HCT116 (cell line): Measurements from ENCODE around the gene ZBTB2. TPM values are rescaled to one million over a fixed set of nuclear protein-coding genes. Genes with fewer than 3 reads are reported as not detected.
"Not testable (repeated sequence)": the region's sequence is repeated elsewhere in the genome, so short reads cannot be mapped to it uniquely, and the experiment has no call there.

Experiments
- ATAC-seq: fragments of 200-7000 bp; cut with Tn5 transposase; 2 replicates; pipeline ENCODE4 v1.9.1; 2020; ENCODE audit warnings: mild to moderate bottlenecking, moderate library complexity
- BruUV-seq: library from RNA; stranded (reverse); fragments of 400-500 nt; replicated peaks from 2 replicates; lab custom pipeline; 2021; lab: Mats Ljungman, UMichigan
- CTCF ChIA-PET: fragments of 300-600 bp; sonication (Branson Sonifier 250); formaldehyde crosslinking; loops from one replicate; lab custom pipeline; 2021; ENCODE audit warnings: antibody characterized with exemption; lab: Charles Lee
- POLR2A ChIA-PET: fragments of 300-600, 350-600 bp; sonication (Branson Sonifier 250); formaldehyde crosslinking; loops from one replicate; lab custom pipeline; 2021; ENCODE audit warnings: antibody characterized with exemption; lab: Charles Lee
- RAD21 ChIA-PET, 2 experiments: fragments of 300-600 bp; sonication (Branson Sonifier 250); formaldehyde crosslinking; loops; one replicate each; lab custom pipeline; 2023; ENCODE audit warnings: low total read pairs in 2 of 2; ENCODE audit not compliant: uncharacterized antibody in 2 of 2, unreplicated experiment in 2 of 2, low non-redundant PET in 1 of 2; lab: Charles Lee
- DNase-seq: peaks from one replicate; pipeline ENCODE4 v3.0.0-alpha.2; 2010; ENCODE audit warnings: low read depth, low spot score
- H2AFZ ChIP-seq: fragments of 200-600 bp; shearing (Covaris generic), sonication (generic); 2 replicates; pipeline ENCODE4 v1.6.1; 2017; ENCODE audit warnings: low read depth, mixed run types, mixed read lengths, antibody characterized with exemption, low read length; ENCODE audit not compliant: poor library complexity, severe bottlenecking
- H3K27ac ChIP-seq: 2 replicates; pipeline ENCODE4 v1.5.1; 2012; ENCODE audit warnings: low read depth, low read length
- H3K27me3 ChIP-seq: fragments of 200-600 bp; sonication (generic); 2 replicates; pipeline ENCODE4 v1.6.1; 2016; ENCODE audit warnings: mixed run types, low read length, mixed read lengths; ENCODE audit not compliant: insufficient read depth
- H3K36me3 ChIP-seq, 2 experiments: fragments of 200-500 bp in 1 of 2; fragments of 200-600 bp in 1 of 2; sonication (Bioruptor generic) in 1 of 2; sonication (generic) in 1 of 2; 2 replicates each; pipeline versions ENCODE4 v1.5.1 to v1.6.1; 2014 to 2016; ENCODE audit warnings: low read length in 2 of 2, inconsistent platforms in 1 of 2, mixed read lengths in 1 of 2, mixed run types in 1 of 2; ENCODE audit not compliant: insufficient read depth in 2 of 2, control insufficient read depth in 1 of 2
- H3K4me1 ChIP-seq, 2 experiments: fragments of 200-600 bp in 1 of 2; sonication (generic) in 1 of 2; 2 replicates each; pipeline versions ENCODE4 v1.5.1 to v1.6.1; 2012 to 2017; ENCODE audit warnings: low read length in 2 of 2, inconsistent platforms in 1 of 2, mild to moderate bottlenecking in 1 of 2, mixed read lengths in 1 of 2, mixed run types in 1 of 2, moderate library complexity in 1 of 2; ENCODE audit not compliant: insufficient read depth in 2 of 2, control insufficient read depth in 1 of 2
- H3K4me2 ChIP-seq: fragments of 200-600 bp; sonication (generic); 2 replicates; pipeline ENCODE4 v1.6.1; 2017; ENCODE audit warnings: mixed run types, low read length, mixed read lengths
- H3K4me3 ChIP-seq, 2 experiments: fragments of 200-600 bp in 1 of 2; sonication (generic) in 1 of 2; replicated peaks in 1 of 2; 2 replicates each; pipeline ENCODE4 v1.5.1; 2011 to 2016; ENCODE audit warnings: low read length in 2 of 2, control low read depth in 1 of 2, low read depth in 1 of 2, mild to moderate bottlenecking in 1 of 2, mixed read lengths in 1 of 2, mixed run types in 1 of 2
- H3K79me2 ChIP-seq: fragments of 200-600 bp; sonication (generic); 2 replicates; pipeline ENCODE4 v1.6.1; 2017; ENCODE audit warnings: mild to moderate bottlenecking, mixed run types, low read length, moderate library complexity, mixed read lengths; ENCODE audit not compliant: insufficient read depth
- H3K9ac ChIP-seq: fragments of 200-600 bp; sonication (generic); 2 replicates; pipeline ENCODE4 v1.6.1; 2016; ENCODE audit warnings: low read length, mixed read lengths
- H3K9me2 ChIP-seq: fragments of 200-600 bp; sonication (generic), shearing (Covaris generic); 2 replicates; pipeline ENCODE4 v1.6.1; 2017; ENCODE audit warnings: mixed run types, mild to moderate bottlenecking, moderate library complexity; ENCODE audit not compliant: insufficient read depth
- H3K9me3 ChIP-seq, 2 experiments: fragments of 200-500 bp in 1 of 2; fragments of 200-600 bp in 1 of 2; sonication (Bioruptor generic) in 1 of 2; sonication (generic) in 1 of 2; 2 replicates each; pipeline ENCODE4 v1.6.1; 2014 to 2017; ENCODE audit warnings: low read length in 2 of 2, mixed read lengths in 2 of 2, inconsistent platforms in 1 of 2, low read depth in 1 of 2, mild to moderate bottlenecking in 1 of 2, mixed run types in 1 of 2, moderate library complexity in 1 of 2; ENCODE audit not compliant: control insufficient read depth in 1 of 2, insufficient read depth in 1 of 2
- H4K20me1 ChIP-seq: fragments of 200-600 bp; sonication (generic), shearing (Covaris generic); 2 replicates; pipeline ENCODE4 v1.6.1; 2017; ENCODE audit warnings: mixed run types, mild to moderate bottlenecking, moderate library complexity; ENCODE audit not compliant: insufficient read depth
- CEBPB ChIP-seq: IDR thresholded peaks from 2 replicates; pipeline ENCODE4 v1.6.1; 2012; ENCODE audit warnings: low read depth
- FOSL1 ChIP-seq: IDR thresholded peaks from 2 replicates; pipeline ENCODE4 v1.6.1; 2012; ENCODE audit warnings: low read depth
- POLR2AphosphoS5 ChIP-seq: IDR thresholded peaks from 2 replicates; pipeline ENCODE4 v1.6.1; 2011; ENCODE audit warnings: mild to moderate bottlenecking, low read depth, low read length, moderate library complexity
- RAD21 ChIP-seq: IDR thresholded peaks from 2 replicates; pipeline ENCODE4 v1.6.1; 2012; ENCODE audit warnings: low read depth, mild to moderate bottlenecking
- SIN3A ChIP-seq: IDR thresholded peaks from 2 replicates; pipeline ENCODE4 v1.6.1; 2012; ENCODE audit warnings: low read depth
- TCF7L2 ChIP-seq: IDR thresholded peaks from 2 replicates; pipeline ENCODE4 v1.7.0; 2011; ENCODE audit warnings: borderline replicate concordance, inconsistent platforms; ENCODE audit not compliant: insufficient read depth, insufficient read length; ENCODE audit errors: extremely low read depth
- intact Hi-C: fragments of 100-400 bp; cut with micrococcal nuclease; formaldehyde crosslinking; loops from 2 replicates; pipeline ENCODE4 v1.10.0; 2022
- total RNA-seq: library from RNA; stranded (reverse); gene quantifications from one replicate; pipeline ENCODE4 v1.2.1, GENCODE V29; 2021; ENCODE audit not compliant: unreplicated experiment

ZBTB2 gene
- total RNA-seq, 1 experiment from 2014 or later, result 12.5 TPM

DNA sequence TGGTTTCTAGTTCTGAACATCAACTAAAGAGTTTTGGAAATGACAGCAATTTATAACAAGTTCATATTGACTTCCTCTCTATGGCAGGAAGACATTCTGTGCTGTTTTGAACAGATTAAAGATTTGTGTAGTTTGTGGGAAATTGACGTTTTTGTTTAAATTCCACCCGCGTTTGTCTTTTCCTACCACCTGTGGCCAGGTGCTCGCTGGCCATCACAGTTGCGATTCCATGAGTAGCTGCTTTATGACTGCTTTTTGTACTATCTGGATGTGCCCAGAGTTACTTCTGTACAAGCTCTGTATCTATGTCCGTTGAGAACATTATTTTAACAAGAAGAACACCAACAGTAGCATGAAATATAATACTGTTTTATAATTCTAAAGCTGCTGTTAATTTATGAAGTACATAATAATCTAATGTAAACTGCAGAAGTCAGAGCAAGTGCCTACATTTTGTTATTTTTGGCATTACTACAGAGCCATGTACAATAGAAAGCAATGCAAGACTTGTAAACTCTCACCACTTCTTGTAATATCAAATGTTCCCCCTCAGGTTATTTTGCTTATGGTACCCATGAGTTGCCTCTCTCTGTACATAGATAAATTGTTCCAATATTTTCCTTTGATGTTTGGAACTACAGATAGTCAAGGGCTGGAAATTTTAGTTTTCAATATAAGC, 33.5 kb downstream of the ZBTB2 start (continued):
- TF ChIP-seq CEBPB (no peak), TCF7L2 (no peak), POLR2AphosphoS5 (peak; percentile 74), RAD21 (0 out of 2 replicates have a peak, but pooled peaks have one; percentile 1)

- H3K4me2 ChIP-seq, H3K9me2 ChIP-seq, CTCF ChIA-PET, H3K4me3 ChIP-seq, H3K9me3 ChIP-seq, DNase-seq, H3K27me3 ChIP-seq, H2AFZ ChIP-seq, ATAC-seq, BruUV-seq, H3K9ac ChIP-seq: not testable (repeated sequence)
- peak; percentile 18; the same call in 1 of the 2 replicates for TF ChIP-seq SIN3A
- peak overlapping the region; percentile 23; the same call in 1 of the 2 replicates for H3K27ac ChIP-seq
- POLR2A ChIA-PET, result interaction anchor here (0.7 kb wide), 1 partner anchor 92 kb away, joined by 3 read pairs; no protein-coding TSS in a partner anchor
- peaks cover 24% of the 10 kb centered on the region; the same call in 1 of the 2 replicates for H4K20me1 ChIP-seq
- intact Hi-C loops, result loop anchor here (5.0 kb wide), 1 partner anchor 910 kb away; no protein-coding TSS in a partner anchor
- H3K36me3 ChIP-seq, result peaks cover 10 to 44% of the 10 kb centered on the region in 2 experiments; a peak in 3 of 4 replicates
- H3K79me2 ChIP-seq, result peaks cover 30% of the 10 kb centered on the region
- RAD21 ChIA-PET, result interaction anchor here in 1 of 2 experiments (0.6 kb wide), 1 partner anchor 542 kb away, joined by 3 read pairs; no protein-coding TSS in a partner anchor
- H3K4me1 ChIP-seq, result peaks cover 0 to 17% of the 10 kb centered on the region in 2 experiments; a peak in 1 of 4 replicates
Observed at GRCh38 chr6:151356983-151357382, 34.4 kb downstream of the ZBTB2 start.

DNA sequence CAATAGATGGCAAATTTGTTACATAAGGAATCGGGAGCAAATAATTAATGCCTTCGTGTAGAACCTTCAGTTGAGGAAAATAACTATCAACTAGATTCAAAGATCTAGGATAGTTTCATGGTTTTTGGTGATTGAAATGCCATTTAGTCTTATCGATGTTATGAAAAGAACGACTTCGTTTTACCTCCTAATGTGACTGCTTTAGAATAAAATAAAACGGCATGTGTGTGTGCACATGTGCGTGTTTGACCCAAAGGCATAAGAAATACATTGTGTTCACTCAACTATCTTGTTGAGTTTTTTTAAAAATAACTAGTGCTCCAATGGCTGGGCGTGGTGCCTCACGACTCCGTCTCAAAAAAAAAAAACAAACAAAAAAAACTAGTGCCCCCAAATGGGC, 37.6 kb downstream of the ZBTB2 start:
- Histone ChIP-seq H3K9me3 (no peaks in the 10 kb centered on the region), H3K36me3 (peaks cover 36 to 76% of the 10 kb centered on the region in 2 experiments), H4K20me1 (peaks cover 53% of the 10 kb centered on the region; the same call in 1 of the 2 replicates), H3K27ac (no peak overlapping the region), H3K27me3 (no peaks in the 10 kb centered on the region), H3K9me2 (no peaks in the 10 kb centered on the region), H3K9ac (no peak overlapping the region), H3K4me1 (peaks cover 0 to 17% of the 10 kb centered on the region in 2 experiments; a peak in 1 of 4 replicates), H3K4me2 (no peak overlapping the region), H2AFZ (no peak overlapping the region), H3K79me2 (peaks cover 62% of the 10 kb centered on the region), H3K4me3 (no peak overlapping the region)
- TF ChIP-seq POLR2AphosphoS5 (peak; percentile 59; the same call in 1 of the 2 replicates), FOSL1 (no peak)
- ATAC-seq (no peak), DNase-seq (no peak)
- no TSS peak for BruUV-seq
- ChIA-PET RAD21 (no interaction called here), POLR2A (no interaction called here), CTCF (no interaction called here)
- intact Hi-C loops, result no loop called here
